ENCODE measurements around the gene GSG1L.

The GSG1L gene

GRCh38 chr16:28107232-28107631 is 43.7 kb upstream of the GSG1L start:
- no peak for DNase-seq (ENCODE audit: low read depth in 2 of 2)
- TF ChIP-seq CTCF (IDR thresholded peaks at IDR 0.05; ENCODE audit: low read depth, low read length), result no peak
- no peak overlapping the region for H3K4me3 ChIP-seq (replicated peaks in 1 of 2; ENCODE audit: low read depth in 2 of 2, low read length in 2 of 2)

DNA sequence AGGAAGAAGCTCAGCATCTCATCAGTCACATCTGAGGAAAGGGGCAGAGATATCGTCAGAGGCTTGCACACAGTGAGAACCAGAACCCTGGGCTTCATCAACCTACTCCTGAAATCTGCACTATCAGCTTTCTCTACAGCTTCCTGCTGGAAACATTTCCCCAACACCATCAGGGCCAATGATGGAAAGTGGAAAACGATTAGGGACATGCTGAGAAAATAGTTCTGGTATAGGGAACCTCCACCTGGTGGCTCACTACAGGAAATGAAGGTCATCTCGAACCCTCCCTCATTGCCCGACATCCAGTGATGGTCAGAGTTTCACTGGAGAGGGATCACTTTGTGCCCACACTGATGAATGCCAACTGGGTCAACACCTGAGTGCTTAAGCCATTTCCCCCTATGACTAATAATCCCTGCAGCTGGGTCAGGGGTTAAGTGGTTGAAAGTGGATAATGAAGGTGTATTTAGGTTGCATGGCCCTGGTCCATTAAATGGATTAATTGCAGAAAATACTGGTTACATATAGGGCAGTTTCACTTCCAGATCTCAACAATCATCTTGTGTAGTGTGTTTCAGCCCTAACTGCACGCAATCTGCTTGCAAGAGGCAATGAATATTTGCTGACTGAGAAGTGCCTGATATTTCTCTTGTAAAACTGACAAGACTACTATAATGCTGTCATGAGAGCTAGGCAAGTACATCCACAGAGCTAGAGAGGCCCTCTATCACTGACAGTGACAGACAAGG is 43.1 kb upstream of the GSG1L start:
- no peak for TF ChIP-seq CTCF (IDR thresholded peaks at IDR 0.05; ENCODE audit: low read depth, low read length)
- no peak for DNase-seq (ENCODE audit: low read depth in 2 of 2)
- no peak overlapping the region for H3K4me3 ChIP-seq (replicated peaks in 1 of 2; ENCODE audit: low read depth in 2 of 2, low read length in 2 of 2)

DNA sequence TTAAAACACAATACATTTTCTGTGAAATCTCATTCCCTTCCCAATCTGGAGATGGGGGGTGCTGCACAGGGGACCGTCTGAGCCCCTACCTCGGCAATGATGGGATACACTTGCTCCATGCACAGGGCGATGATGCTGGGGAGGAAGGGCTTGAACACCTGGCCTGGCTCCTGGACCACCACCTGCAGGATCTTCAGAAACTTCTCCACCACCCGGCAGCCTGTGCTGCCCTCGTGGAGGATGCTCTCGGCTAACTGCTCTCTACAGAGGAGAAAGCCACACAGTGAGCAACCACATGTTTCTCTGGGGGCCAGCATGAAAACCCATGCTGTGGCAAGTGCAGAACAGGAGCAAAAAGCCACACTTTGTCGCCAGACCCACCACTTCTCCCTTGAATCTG is 42.4 kb upstream of the GSG1L start:
- TF ChIP-seq CTCF (IDR thresholded peaks at IDR 0.05; ENCODE audit: low read depth, low read length), result no peak
- DNase-seq (ENCODE audit: low read depth in 2 of 2), result no peak

GRCh38 chr16:28105297-28105696 is 41.8 kb upstream of the GSG1L start:
- no peak for TF ChIP-seq CTCF (IDR thresholded peaks at IDR 0.05; ENCODE audit: low read depth, low read length)
- no peak for DNase-seq (ENCODE audit: low read depth in 2 of 2)
- H3K4me3 ChIP-seq (replicated peaks in 1 of 2; ENCODE audit: low read depth in 2 of 2, low read length in 2 of 2), result no peak overlapping the region

More for the DNA sequence above, 42.4 kb upstream of the GSG1L start:
- no peak overlapping the region for H3K4me3 ChIP-seq (replicated peaks in 1 of 2; ENCODE audit: low read depth in 2 of 2, low read length in 2 of 2)

GRCh38 chr16:28104404-28104803 is 40.9 kb upstream of the GSG1L start:
- no peak overlapping the region for H3K4me3 ChIP-seq (replicated peaks in 1 of 2; ENCODE audit: low read depth in 2 of 2, low read length in 2 of 2)
- no peak for TF ChIP-seq CTCF (IDR thresholded peaks at IDR 0.05; ENCODE audit: low read depth, low read length)
- no peak for DNase-seq (ENCODE audit: low read depth in 2 of 2)

GRCh38 chr16:28103516-28104170 is 40.1 kb upstream of the GSG1L start:
- no peak for DNase-seq (ENCODE audit: low read depth in 2 of 2)
- no peak for TF ChIP-seq CTCF (IDR thresholded peaks at IDR 0.05; ENCODE audit: low read depth, low read length)

More at GRCh38 chr16:28103516-28104170, 40.1 kb upstream of the GSG1L start:
- no peak overlapping the region for H3K4me3 ChIP-seq (replicated peaks in 1 of 2; ENCODE audit: low read depth in 2 of 2, low read length in 2 of 2)
